HG02678 (cell line): ENCODE data around the gene TNFRSF6B.
"Not testable (repeated sequence)": the region's sequence is repeated elsewhere in the genome, so short reads cannot be mapped to it uniquely, and the experiment has no call there.

Experiments
- ATAC-seq: cut with Tn5 transposase; IDR thresholded peaks from one replicate; pipeline ENCODE4 v1.9.1; 2021; ENCODE audit warnings: mild to moderate bottlenecking, moderate library complexity; ENCODE audit not compliant: unreplicated experiment

TNFRSF6B gene

DNA sequence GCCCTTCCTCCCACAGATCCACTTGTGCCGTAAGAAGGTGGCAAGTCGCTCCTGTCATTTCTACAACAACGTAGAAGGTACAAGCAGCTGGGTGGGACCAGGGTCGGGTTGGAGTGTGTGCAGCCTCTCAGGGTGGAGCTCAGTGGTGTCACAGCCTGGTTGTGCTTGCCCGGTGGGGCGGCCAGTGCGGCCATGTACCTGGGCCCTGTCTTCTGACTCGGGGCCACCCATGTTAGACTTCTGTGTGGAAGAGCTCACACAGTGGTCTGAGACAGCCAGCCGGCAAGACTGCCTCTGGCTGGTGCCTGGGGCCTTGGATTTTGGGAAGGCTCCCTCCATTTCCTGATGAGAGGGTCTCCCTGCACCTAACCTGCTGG, 33.7 kb upstream of the TNFRSF6B start:
- no peak for ATAC-seq

DNA sequence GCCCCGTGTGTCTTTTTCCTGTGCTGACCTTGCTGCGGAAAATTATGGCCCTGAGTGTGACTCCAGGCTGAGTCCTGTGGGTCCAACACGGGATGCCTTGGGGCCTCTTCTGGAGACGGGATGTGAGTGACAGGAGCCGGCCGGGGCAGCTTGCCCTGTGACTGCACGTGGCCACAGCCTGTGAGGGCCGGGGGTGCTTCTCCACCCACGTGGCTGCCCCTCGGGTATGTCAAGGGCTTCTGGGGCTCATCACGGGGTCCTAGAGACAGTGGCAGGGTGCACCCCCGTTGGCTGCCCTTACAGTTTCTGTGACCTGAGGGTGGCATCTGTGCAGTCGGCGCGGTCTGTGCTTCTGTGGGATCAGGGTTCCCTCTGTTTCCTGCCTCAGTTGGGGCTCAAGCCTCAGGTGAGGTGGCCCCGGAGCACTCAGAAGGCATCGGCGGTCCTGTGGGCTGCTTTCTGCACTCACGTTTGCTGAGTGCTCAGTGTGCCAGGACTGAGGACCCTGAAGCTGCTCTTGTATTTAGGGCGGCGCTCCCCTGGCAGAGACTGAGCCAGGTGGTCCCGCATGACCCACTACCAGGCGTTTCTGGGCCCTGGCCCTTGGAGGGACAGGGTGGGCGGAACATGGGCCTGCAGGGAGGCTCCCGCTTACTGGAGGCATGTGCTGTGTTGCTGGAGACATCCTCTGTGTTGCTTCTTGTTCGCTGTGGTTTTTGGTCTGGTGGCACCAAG, 33.0 kb upstream of the TNFRSF6B start:
- no peak for ATAC-seq

- no peak for ATAC-seq
These were observed 32.2 kb upstream of the TNFRSF6B start for GRCh38 chr20:63664143-63664851.

DNA sequence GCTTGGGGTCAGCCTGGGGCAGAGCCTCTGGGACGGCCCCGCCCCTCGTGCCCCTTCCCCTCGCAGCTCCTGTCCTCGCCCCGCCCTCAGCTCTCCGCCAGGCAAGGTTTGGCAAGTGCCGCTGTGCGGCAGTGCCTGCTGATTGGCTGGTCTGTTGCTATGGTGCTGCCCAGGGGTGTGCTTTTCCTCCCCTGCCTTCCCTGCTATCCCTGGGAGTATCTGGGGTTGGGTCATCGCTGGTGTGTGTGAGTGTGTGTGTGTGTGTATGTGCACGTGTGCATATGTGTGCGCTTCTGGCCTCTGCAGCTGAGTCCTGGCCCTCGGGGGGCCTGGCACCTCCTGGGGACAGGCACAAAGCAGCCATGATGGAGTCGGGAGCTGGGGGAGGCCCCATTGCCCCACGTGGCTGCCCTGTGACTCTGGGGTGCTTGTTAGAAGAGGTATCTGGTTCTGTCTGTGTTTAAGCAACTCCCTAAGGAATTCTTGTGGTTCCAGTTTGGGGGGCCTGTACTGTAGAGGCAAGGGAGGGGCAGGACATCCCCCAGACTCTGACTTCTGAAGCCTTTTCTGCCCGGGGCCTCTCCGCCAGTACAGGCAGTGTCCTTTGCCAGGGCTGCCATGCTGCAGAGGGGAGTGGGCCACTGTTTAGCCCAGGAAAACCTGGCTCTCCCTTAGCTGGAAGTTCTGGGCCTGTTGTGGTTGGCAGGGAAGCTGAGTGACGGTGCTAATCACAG, 31.4 kb upstream of the TNFRSF6B start:
- no peak for ATAC-seq

- ATAC-seq = no peak
These were observed 30.7 kb upstream of the TNFRSF6B start for GRCh38 chr20:63665708-63666107.

- no peak for ATAC-seq
These were observed 28.6 kb upstream of the TNFRSF6B start for GRCh38 chr20:63667858-63668257.

DNA sequence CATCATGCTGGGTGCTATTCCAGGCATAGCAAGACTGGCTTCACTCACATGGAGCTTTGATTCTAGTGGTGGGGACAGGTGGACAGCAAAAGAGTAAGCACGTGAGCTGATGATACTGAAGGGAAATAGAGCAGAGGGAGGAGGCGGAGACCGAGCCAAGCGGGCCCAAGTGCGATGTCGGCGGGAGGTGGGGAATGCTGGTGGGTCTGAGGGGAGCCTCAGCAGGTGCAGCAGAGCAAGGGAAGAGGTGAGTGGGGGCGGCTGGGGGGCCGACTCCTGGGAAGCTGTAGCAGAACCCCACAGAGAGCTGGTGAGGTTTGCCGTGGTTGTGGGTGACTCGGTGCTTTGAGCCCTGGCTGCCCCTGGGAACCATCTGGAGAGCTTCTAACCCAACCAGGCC, 28.1 kb upstream of the TNFRSF6B start:
- ATAC-seq = no peak

GRCh38 chr20:63671695-63672094, 24.8 kb upstream of the TNFRSF6B start:
- not testable (repeated sequence) for ATAC-seq

DNA sequence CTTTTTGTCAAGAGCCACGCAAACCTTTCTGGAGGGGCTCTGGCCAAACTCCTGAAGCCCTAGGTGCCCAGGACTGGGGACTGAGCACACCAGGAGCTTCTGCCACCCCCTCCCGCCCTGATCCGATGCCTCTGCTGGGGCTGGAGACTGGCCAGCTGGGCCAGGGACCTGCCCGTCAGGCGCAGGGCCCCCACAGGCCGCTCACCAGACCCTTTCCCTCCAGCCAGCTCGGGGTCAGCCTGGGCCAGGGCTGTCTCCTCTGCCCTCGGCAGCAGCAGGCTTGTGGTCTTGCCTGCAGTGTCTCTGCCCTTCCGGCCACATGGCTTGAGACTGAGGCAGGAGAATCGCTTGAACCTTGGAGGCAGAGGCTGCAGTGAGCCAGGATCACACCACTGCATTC, 23.8 kb upstream of the TNFRSF6B start:
- ATAC-seq = no peak

DNA sequence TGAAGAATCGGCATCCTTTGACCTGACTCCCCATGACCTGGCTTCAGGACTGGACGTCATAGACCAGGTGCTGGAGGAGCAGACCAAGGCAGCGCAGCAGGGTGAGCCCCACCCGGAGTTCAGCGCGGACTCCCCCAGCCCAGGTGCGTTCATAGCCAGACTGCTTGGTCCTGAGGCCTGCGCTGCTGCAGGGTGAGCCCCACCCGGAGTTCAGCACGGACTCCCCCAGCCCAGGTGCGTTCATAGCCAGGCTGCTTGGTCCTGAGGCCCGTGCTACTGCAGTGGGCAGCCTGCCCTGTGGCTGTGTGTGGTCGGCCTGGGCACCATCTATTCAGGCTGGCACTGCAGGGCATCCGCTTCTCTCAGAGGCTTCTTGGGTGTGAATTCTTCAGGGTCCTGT, 22.5 kb upstream of the TNFRSF6B start:
- ATAC-seq = no peak

GRCh38 chr20:63675681-63676368, 20.6 kb upstream of the TNFRSF6B start:
- ATAC-seq = no peak

DNA sequence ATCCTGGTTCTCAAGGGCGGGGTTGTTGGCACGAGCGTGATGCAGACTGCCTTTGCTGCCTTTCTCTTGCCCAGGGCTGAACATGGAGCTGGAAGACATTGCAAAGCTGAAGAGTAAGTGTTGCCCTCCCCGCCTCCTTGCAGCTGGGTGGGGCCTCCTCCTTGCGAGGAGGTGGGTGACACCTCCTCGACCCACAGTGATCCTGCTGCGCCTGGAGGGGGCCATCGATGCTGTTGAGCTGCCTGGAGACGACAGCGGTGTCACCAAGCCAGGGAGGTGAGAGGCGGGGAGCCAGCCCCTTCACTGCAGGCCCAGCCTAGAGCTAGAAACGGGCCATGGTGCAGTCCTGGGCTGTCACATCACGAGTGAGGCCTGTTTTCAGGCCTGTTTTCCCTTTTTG, 18.4 kb upstream of the TNFRSF6B start:
- no peak for ATAC-seq

DNA sequence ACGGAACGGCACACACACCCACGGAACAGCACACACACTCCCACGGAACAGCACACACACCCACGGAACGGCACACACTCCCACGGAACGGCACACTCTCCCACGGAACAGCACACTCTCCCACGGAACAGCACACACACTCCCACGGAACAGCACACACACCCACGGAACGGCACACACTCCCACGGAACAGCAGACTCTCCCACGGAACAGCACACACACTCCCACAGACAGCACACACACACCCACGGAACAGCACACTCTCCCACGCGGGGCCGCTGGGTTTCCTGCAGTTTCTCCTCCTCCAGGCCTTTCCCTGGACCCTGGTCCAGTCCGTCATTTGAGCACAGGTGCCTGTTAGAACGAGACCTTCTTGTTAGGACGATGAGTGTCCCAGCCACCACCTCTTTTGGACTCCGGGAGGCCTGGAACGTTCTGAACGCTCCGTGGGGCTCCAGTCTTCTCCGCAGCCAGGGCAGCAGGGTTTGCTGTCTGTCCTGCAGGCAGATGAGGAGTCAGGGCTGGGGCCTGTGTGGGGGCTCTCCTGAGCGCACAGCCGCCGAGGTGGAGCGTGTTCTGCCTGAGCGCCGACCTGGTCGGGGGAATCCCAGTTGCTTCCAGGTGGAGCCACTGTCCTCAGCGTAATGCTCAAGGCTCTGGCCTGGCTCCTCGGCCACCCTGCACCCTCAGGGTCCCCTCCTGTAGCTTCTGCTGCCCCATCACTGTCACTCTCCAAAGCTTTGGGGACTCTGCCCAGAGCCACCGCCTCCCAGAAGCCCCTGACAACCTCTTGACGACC, 17.6 kb upstream of the TNFRSF6B start:
- no peak for ATAC-seq

DNA sequence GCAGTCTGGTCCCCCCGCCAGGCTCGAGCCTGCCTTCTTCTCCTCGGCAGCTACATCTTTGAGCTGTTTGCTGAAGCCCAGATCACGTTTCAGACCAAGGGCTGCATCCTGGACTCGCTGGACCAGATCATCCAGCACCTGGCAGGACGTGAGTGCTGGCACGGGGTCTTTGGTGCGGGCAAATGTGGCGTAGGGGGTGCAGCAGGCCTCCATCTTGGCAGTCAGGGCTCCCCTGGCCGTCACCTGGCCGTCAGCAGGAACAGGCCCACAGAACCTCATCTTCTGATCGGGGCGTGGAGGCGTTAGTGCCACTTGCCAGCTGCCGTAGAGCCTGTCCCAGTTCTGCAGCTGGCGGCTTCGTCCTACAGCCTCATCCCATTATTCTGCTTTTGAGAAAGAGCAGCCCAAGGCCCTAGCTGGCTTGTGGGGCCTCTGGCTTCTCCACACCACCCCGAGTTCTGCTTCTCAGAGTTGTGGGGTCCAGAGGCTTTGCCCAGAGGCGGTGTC, 16.6 kb upstream of the TNFRSF6B start:
- no peak for ATAC-seq

DNA sequence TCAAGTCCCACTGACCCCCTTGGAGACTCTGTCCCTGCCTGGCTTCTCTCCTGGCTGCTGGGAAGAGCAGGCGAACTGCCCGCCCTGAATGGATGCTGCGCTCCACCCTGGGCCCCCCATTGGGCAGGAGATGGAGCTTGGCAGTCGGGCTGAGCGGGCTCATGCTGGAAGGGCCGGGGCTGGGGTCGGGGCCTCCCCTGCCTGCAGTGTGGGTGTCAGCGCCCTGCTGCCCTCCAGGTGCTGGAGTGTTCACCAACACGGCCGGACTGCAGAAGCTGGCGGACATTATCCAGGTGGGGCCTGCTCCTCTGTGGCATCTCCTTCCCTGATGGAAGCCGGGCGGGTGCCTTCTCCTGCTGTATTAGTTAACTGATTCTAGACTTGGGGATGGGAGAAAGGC, 16.0 kb upstream of the TNFRSF6B start:
- no peak for ATAC-seq

GRCh38 chr20:63680857-63681608, 15.4 kb upstream of the TNFRSF6B start:
- ATAC-seq = no peak

DNA sequence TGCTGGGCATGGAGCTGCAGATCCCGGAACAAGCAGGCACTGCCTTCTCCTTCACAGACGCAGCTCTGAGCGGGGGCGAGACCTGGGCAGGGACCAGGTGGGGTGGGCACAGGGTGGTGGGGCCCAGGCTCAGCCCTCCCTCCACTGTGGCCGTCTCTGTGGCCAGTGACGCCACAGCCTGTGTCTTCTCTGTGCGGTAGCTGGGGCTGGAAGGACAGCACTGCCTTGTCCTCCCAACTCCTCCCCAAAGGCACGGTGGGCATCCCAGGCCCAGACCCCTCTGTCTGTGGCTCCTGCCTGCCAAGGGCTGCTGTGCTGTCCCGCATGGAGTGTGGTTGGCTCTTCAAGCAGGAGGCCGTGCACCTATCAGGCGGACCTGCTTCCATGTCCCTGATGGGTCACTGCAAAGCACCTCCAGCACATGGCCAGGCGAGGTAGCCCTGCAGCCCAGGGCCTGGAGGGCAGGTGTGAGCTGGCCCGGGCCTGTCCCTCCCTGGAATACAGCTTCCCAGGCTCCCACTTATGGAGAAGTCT, 14.8 kb upstream of the TNFRSF6B start:
- ATAC-seq = no peak

DNA sequence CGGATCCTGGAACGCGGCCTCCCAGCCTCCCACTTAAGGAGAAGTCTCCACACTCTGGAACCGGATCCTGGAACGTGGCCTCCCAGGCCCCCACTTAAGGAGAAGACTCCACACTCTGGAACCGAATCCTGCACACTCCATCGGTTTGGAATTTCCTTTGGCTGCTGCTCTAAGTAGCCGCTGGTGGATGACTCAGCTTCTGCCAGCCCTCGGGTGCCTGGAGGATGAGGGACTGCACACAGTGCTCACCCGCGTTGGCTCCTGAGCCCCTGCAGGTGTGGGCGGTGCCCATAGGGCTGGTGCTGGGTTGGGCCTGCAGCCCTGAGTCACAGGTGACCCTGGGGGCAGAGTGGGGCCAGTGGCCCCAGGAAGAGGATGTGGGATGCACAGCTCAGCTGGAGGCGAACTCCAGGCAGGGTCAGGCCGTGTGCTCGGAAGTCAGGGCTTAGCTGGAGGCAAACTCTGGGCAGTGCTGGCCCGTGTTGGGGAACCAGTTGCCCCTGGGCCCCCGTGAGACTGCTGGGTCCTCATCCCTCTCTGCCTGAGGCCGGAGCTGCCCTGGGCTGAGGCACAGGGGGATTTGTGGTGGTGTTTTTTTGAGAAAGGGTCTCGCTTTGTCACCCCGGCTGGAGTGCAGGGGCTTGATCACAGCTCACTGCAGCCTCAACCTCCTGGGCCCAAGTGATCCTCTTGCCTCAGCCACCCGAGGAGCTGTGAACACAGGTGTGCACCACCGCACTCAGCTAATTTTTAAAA, 13.9 kb upstream of the TNFRSF6B start:
- ATAC-seq = no peak
